Measurements from ENCODE around the gene ZG16B.

Gene ZG16B

GRCh38 chr16:2818272-2818876, 11.7 kb upstream of the ZG16B start:
- H3K36me3 ChIP-seq (ENCODE audit: control insufficient read depth in 2 of 2, insufficient read depth in 2 of 2, low read length in 2 of 2) = no peaks in the 10 kb centered on the region
- no peaks in the 10 kb centered on the region for H3K9me3 ChIP-seq (ENCODE audit: control insufficient read depth in 2 of 2, low read length in 2 of 2)
- no peak overlapping the region for H3K4me3 ChIP-seq (ENCODE audit: low read length in 2 of 2)
- H3K9ac ChIP-seq (ENCODE audit: low read length in 2 of 2) = no peak overlapping the region
- H3K27ac ChIP-seq (ENCODE audit: low read length) = no peak overlapping the region
- no peaks in the 10 kb centered on the region for H3K4me1 ChIP-seq (ENCODE audit: control insufficient read depth, insufficient read depth, low read length)
- H3K27me3 ChIP-seq (ENCODE audit: control insufficient read depth in 1 of 2, insufficient read depth in 2 of 2, low read length in 2 of 2) = peaks cover 15 to 16% of the 10 kb centered on the region in 2 donors

- Histone ChIP-seq H3K4me1 (ENCODE audit: control insufficient read depth, insufficient read depth, low read length) (no peaks in the 10 kb centered on the region), H3K27me3 (ENCODE audit: control insufficient read depth in 1 of 2, insufficient read depth in 2 of 2, low read length in 2 of 2) (peaks cover 15 to 16% of the 10 kb centered on the region in 2 donors), H3K9ac (ENCODE audit: low read length in 2 of 2) (no peak overlapping the region), H3K36me3 (ENCODE audit: control insufficient read depth in 2 of 2, insufficient read depth in 2 of 2, low read length in 2 of 2) (no peaks in the 10 kb centered on the region), H3K4me3 (ENCODE audit: low read length in 2 of 2) (no peak overlapping the region), H3K9me3 (ENCODE audit: control insufficient read depth in 2 of 2, low read length in 2 of 2) (no peaks in the 10 kb centered on the region), H3K27ac (ENCODE audit: low read length) (no peak overlapping the region)
Measured at GRCh38 chr16:2819179-2819938, 10.7 kb upstream of the ZG16B start.

GRCh38 chr16:2819939-2820835, 9.9 kb upstream of the ZG16B start:
- H3K4me1 ChIP-seq (ENCODE audit: control insufficient read depth, insufficient read depth, low read length) = no peaks in the 10 kb centered on the region

GRCh38 chr16:2820836-2821486, 9.1 kb upstream of the ZG16B start:
- Histone ChIP-seq H3K9ac (ENCODE audit: low read length in 2 of 2) (no peak overlapping the region), H3K27ac (ENCODE audit: low read length) (no peak overlapping the region), H3K27me3 (ENCODE audit: control insufficient read depth in 1 of 2, insufficient read depth in 2 of 2, low read length in 2 of 2) (peaks cover 10 to 11% of the 10 kb centered on the region in 2 donors), H3K4me3 (ENCODE audit: low read length in 2 of 2) (no peak overlapping the region), H3K36me3 (ENCODE audit: control insufficient read depth in 2 of 2, insufficient read depth in 2 of 2, low read length in 2 of 2) (no peaks in the 10 kb centered on the region), H3K9me3 (ENCODE audit: control insufficient read depth in 2 of 2, low read length in 2 of 2) (no peaks in the 10 kb centered on the region), H3K4me1 (ENCODE audit: control insufficient read depth, insufficient read depth, low read length) (no peaks in the 10 kb centered on the region)

More at GRCh38 chr16:2819939-2820835, 9.9 kb upstream of the ZG16B start:
- no peaks in the 10 kb centered on the region for H3K36me3 ChIP-seq (ENCODE audit: control insufficient read depth in 2 of 2, insufficient read depth in 2 of 2, low read length in 2 of 2)
- no peak overlapping the region for H3K4me3 ChIP-seq (ENCODE audit: low read length in 2 of 2)
- peaks cover 11 to 14% of the 10 kb centered on the region in 2 donors for H3K27me3 ChIP-seq (ENCODE audit: control insufficient read depth in 1 of 2, insufficient read depth in 2 of 2, low read length in 2 of 2)
- H3K9ac ChIP-seq (ENCODE audit: low read length in 2 of 2) = no peak overlapping the region
- no peak overlapping the region for H3K27ac ChIP-seq (ENCODE audit: low read length)
- no peaks in the 10 kb centered on the region for H3K9me3 ChIP-seq (ENCODE audit: control insufficient read depth in 2 of 2, low read length in 2 of 2)

- H3K27me3 ChIP-seq (ENCODE audit: control insufficient read depth in 1 of 2, insufficient read depth in 2 of 2, low read length in 2 of 2) = peaks cover 10 to 11% of the 10 kb centered on the region in 2 donors
- H3K27ac ChIP-seq (ENCODE audit: low read length) = no peak overlapping the region
- H3K4me1 ChIP-seq (ENCODE audit: control insufficient read depth, insufficient read depth, low read length) = no peaks in the 10 kb centered on the region
- no peaks in the 10 kb centered on the region for H3K36me3 ChIP-seq (ENCODE audit: control insufficient read depth in 2 of 2, insufficient read depth in 2 of 2, low read length in 2 of 2)
- H3K9ac ChIP-seq (ENCODE audit: low read length in 2 of 2) = no peak overlapping the region
- H3K4me3 ChIP-seq (ENCODE audit: low read length in 2 of 2) = no peak overlapping the region
- no peaks in the 10 kb centered on the region for H3K9me3 ChIP-seq (ENCODE audit: control insufficient read depth in 2 of 2, low read length in 2 of 2)
Measured at GRCh38 chr16:2821487-2822157, 8.5 kb upstream of the ZG16B start.

DNA sequence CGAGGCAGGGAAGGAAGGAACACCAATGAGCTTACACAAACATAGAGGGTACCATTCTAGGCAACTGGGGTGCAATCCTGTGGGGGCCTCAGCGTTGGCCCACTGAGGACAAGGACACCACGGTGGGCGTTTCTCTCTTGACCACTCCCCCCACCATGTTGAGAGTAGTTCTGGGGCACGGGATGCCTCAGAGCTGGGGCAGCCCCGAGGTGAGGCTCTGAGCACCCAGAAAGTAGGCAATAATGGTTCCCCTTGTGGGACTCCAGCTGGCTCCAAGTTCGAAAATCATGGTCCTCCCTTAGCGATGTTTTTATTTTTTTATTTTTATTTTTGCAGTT, 8.0 kb upstream of the ZG16B start:
- no peaks in the 10 kb centered on the region for H3K36me3 ChIP-seq (ENCODE audit: control insufficient read depth in 2 of 2, insufficient read depth in 2 of 2, low read length in 2 of 2)
- H3K27ac ChIP-seq (ENCODE audit: low read length) = no peak overlapping the region
- H3K27me3 ChIP-seq (ENCODE audit: control insufficient read depth in 1 of 2, insufficient read depth in 2 of 2, low read length in 2 of 2) = peaks cover 8 to 10% of the 10 kb centered on the region in 2 donors
- H3K4me3 ChIP-seq (ENCODE audit: low read length in 2 of 2) = no peak overlapping the region
- no peak overlapping the region for H3K9ac ChIP-seq (ENCODE audit: low read length in 2 of 2)
- H3K9me3 ChIP-seq (ENCODE audit: control insufficient read depth in 2 of 2, low read length in 2 of 2) = no peaks in the 10 kb centered on the region
- no peaks in the 10 kb centered on the region for H3K4me1 ChIP-seq (ENCODE audit: control insufficient read depth, insufficient read depth, low read length)

GRCh38 chr16:2822496-2822895, 7.6 kb upstream of the ZG16B start:
- Histone ChIP-seq H3K27ac (ENCODE audit: low read length) (no peak overlapping the region), H3K36me3 (ENCODE audit: control insufficient read depth in 2 of 2, insufficient read depth in 2 of 2, low read length in 2 of 2) (no peaks in the 10 kb centered on the region), H3K9ac (ENCODE audit: low read length in 2 of 2) (no peak overlapping the region), H3K27me3 (ENCODE audit: control insufficient read depth in 1 of 2, insufficient read depth in 2 of 2, low read length in 2 of 2) (peaks cover 8 to 10% of the 10 kb centered on the region in 2 donors), H3K4me1 (ENCODE audit: control insufficient read depth, insufficient read depth, low read length) (no peaks in the 10 kb centered on the region), H3K9me3 (ENCODE audit: control insufficient read depth in 2 of 2, low read length in 2 of 2) (no peaks in the 10 kb centered on the region), H3K4me3 (ENCODE audit: low read length in 2 of 2) (no peak overlapping the region)

DNA sequence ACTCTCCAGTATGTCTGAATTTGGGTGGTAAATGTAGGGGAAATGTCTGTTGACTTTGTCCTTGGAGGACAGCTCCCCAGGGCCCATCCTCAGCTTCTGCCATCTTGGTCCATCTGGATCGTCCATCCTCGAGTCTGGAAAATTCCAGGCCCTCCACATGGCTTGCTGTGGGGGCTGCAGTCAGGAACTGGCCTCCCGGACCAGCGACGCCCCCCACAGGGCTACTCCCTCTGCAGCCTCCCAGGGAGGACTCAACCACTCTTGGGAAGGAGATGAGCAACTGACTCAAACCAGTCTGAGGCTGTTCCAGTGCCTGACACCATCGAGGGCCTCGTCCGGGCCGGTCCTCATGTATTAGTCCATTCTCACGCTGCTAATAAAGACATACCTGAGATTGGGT, 5.5 kb upstream of the ZG16B start:
- no peak overlapping the region for H3K4me3 ChIP-seq (ENCODE audit: low read length in 2 of 2)
- H3K27me3 ChIP-seq (ENCODE audit: control insufficient read depth in 1 of 2, insufficient read depth in 2 of 2, low read length in 2 of 2) = peaks cover 5 to 7% of the 10 kb centered on the region in 2 donors
- H3K9me3 ChIP-seq (ENCODE audit: control insufficient read depth in 2 of 2, low read length in 2 of 2) = no peaks in the 10 kb centered on the region
- H3K27ac ChIP-seq (ENCODE audit: low read length) = no peak overlapping the region
- no peak overlapping the region for H3K9ac ChIP-seq (ENCODE audit: low read length in 2 of 2)
- H3K36me3 ChIP-seq (ENCODE audit: control insufficient read depth in 2 of 2, insufficient read depth in 2 of 2, low read length in 2 of 2) = no peaks in the 10 kb centered on the region
- H3K4me1 ChIP-seq (ENCODE audit: control insufficient read depth, insufficient read depth, low read length) = no peaks in the 10 kb centered on the region

DNA sequence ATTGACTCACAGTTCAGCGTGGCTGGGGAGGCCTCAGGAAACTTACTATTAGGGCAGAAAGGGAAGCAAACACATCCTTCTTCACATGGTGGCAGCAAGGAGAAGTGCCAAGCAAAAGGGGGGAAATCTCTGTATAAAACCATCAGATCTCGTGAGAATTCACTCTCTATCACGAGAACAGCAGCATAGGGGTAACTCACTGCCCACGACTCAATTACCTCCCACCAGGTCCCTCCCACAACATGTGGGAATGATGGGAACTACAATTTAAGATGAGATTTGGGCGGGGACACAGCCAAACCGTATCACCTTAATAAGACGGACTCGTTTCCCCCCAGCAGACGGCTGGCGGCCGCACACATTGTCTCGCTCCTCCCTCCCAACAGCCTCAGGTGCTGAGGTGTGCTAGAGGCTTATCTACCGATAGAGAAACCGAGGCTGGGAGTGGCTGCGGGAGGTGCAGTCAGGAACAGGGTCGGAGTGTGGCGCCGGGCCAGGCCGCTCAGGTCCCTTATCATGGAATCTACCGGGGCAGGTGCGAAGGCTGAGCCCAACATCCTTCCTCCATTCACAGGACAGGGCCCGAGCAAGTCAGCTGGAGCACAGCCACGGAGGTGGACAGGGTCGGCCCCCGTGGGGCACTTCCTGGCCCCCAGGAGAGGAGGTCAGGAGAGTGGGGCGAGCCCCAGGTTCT, 4.9 kb upstream of the ZG16B start:
- Histone ChIP-seq H3K4me3 (ENCODE audit: low read length in 2 of 2) (no peak overlapping the region), H3K4me1 (ENCODE audit: control insufficient read depth, insufficient read depth, low read length) (no peaks in the 10 kb centered on the region), H3K27ac (ENCODE audit: low read length) (no peak overlapping the region), H3K9me3 (ENCODE audit: control insufficient read depth in 2 of 2, low read length in 2 of 2) (no peaks in the 10 kb centered on the region), H3K27me3 (ENCODE audit: control insufficient read depth in 1 of 2, insufficient read depth in 2 of 2, low read length in 2 of 2) (peaks cover 6 to 11% of the 10 kb centered on the region in 2 donors), H3K36me3 (ENCODE audit: control insufficient read depth in 2 of 2, insufficient read depth in 2 of 2, low read length in 2 of 2) (no peaks in the 10 kb centered on the region), H3K9ac (ENCODE audit: low read length in 2 of 2) (no peak overlapping the region)

Data from stomach smooth muscle (tissue), 2 donors.